ENCODE results near the gene PKMYT1. TPM values are rescaled to one million over a fixed set of nuclear protein-coding genes. Genes with fewer than 3 reads are reported as not detected.
A peak's percentile ranks its signal among the peaks of the same experiment; 100 is the strongest.

Gene PKMYT1
- total RNA-seq, 2 donors from 2014 or later: 88.5 to 101 TPM

GRCh38 chr16:2985462-2985861, 5.2 kb upstream of the PKMYT1 start:
- peaks cover 28% of the 10 kb centered on the region for H3K4me1 Mint-ChIP-seq
- 85 to 93% methylated on average over 2 to 9 of the region's 9 CpGs for WGBS, 2 experiments (ENCODE audit: insufficient coverage in 1 of 2, insufficient read length in 1 of 2)
- DNase-seq: no peak
- H3K9ac ChIP-seq (ENCODE audit: extremely low read depth, low read length, poor library complexity, severe bottlenecking): no peak overlapping the region
- H3K4me3 ChIP-seq (ENCODE audit: low read length): no peak overlapping the region
- H3K4me3 Mint-ChIP-seq: no peak overlapping the region
- no peaks in the 10 kb centered on the region for H3K27me3 Mint-ChIP-seq (ENCODE audit: insufficient read depth)
- H3K4me1 ChIP-seq (ENCODE audit: control insufficient read depth, insufficient read depth, low read length): peaks cover 3% of the 10 kb centered on the region
- no peaks in the 10 kb centered on the region for H3K36me3 ChIP-seq (ENCODE audit: control insufficient read depth, insufficient read depth, low read length)
- H3K27me3 ChIP-seq (ENCODE audit: control insufficient read depth, insufficient read depth, low read length, poor library complexity, severe bottlenecking): no peaks in the 10 kb centered on the region
- no peaks in the 10 kb centered on the region for H3K9me3 Mint-ChIP-seq
- no peak overlapping the region for H3K27ac Mint-ChIP-seq
- no peak overlapping the region for H3K27ac ChIP-seq (ENCODE audit: low read depth, low read length)
- no peaks in the 10 kb centered on the region for H3K36me3 Mint-ChIP-seq (ENCODE audit: low read depth)
- no peak for TF ChIP-seq CTCF (conservative IDR thresholded peaks at IDR 0.05)
- no peaks in the 10 kb centered on the region for H3K9me3 ChIP-seq (ENCODE audit: control insufficient read depth, low read length)

- Histone ChIP-seq H3K27ac (ENCODE audit: low read depth, low read length) (no peak overlapping the region), H3K27me3 (ENCODE audit: control insufficient read depth, insufficient read depth, low read length, poor library complexity, severe bottlenecking) (no peaks in the 10 kb centered on the region), H3K36me3 (ENCODE audit: control insufficient read depth, insufficient read depth, low read length) (no peaks in the 10 kb centered on the region), H3K9me3 (ENCODE audit: control insufficient read depth, low read length) (no peaks in the 10 kb centered on the region), H3K9ac (ENCODE audit: extremely low read depth, low read length, poor library complexity, severe bottlenecking) (no peak overlapping the region), H3K4me3 (ENCODE audit: low read length) (no peak overlapping the region), H3K4me1 (ENCODE audit: control insufficient read depth, insufficient read depth, low read length) (peaks cover 3% of the 10 kb centered on the region)
- H3K36me3 Mint-ChIP-seq (ENCODE audit: low read depth): peaks cover 2% of the 10 kb centered on the region
- no peaks in the 10 kb centered on the region for H3K9me3 Mint-ChIP-seq
- 19 to 34% methylated on average over 21 to 42 of the region's 42 CpGs for WGBS, 2 experiments (ENCODE audit: insufficient coverage in 1 of 2, insufficient read length in 1 of 2)
- peak; percentile 95 for TF ChIP-seq CTCF (conservative IDR thresholded peaks at IDR 0.05)
- H3K27me3 Mint-ChIP-seq (ENCODE audit: insufficient read depth): no peaks in the 10 kb centered on the region
- peaks cover 26% of the 10 kb centered on the region for H3K4me1 Mint-ChIP-seq
- H3K27ac Mint-ChIP-seq: no peak overlapping the region
- peak overlapping the region; percentile 34 for H3K4me3 Mint-ChIP-seq
- peak; percentile 97 for DNase-seq
Observed at GRCh38 chr16:2983706-2984136, 3.5 kb upstream of the PKMYT1 start.

- Mint-ChIP-seq H3K9me3 (no peaks in the 10 kb centered on the region), H3K4me3 (peak overlapping the region; percentile 77), H3K4me1 (peaks cover 25% of the 10 kb centered on the region), H3K36me3 (ENCODE audit: low read depth) (peaks cover 6% of the 10 kb centered on the region), H3K27me3 (ENCODE audit: insufficient read depth) (no peaks in the 10 kb centered on the region), H3K27ac (peak overlapping the region; percentile 93)
- Histone ChIP-seq H3K4me3 (ENCODE audit: low read length) (no peak overlapping the region), H3K27ac (ENCODE audit: low read depth, low read length) (no peak overlapping the region), H3K27me3 (ENCODE audit: control insufficient read depth, insufficient read depth, low read length, poor library complexity, severe bottlenecking) (no peaks in the 10 kb centered on the region), H3K9ac (ENCODE audit: extremely low read depth, low read length, poor library complexity, severe bottlenecking) (no peak overlapping the region), H3K36me3 (ENCODE audit: control insufficient read depth, insufficient read depth, low read length) (peaks cover 7% of the 10 kb centered on the region), H3K9me3 (ENCODE audit: control insufficient read depth, low read length) (no peaks in the 10 kb centered on the region), H3K4me1 (ENCODE audit: control insufficient read depth, insufficient read depth, low read length) (peaks cover 3% of the 10 kb centered on the region)
- no peak for TF ChIP-seq CTCF (conservative IDR thresholded peaks at IDR 0.05)
- DNase-seq: no peak
- WGBS, 2 experiments (ENCODE audit: insufficient coverage in 1 of 2, insufficient read length in 1 of 2): 73 to 86% methylated on average over 5 of the region's 5 CpGs
Observed at GRCh38 chr16:2982402-2982801, 2.2 kb upstream of the PKMYT1 start.
